ENCODE measurements around the gene TRABD2A. TPM values are rescaled to one million over a fixed set of nuclear protein-coding genes. Genes with fewer than 3 reads are reported as not detected.

Gene TRABD2A
- total and polyA plus RNA-seq, 9 of the 15 experiments (the other 6 are each of a cell fraction or from before 2014, with no cell fraction given), result 0.07 to 0.45 (median 0.25) TPM

GRCh38 chr2:84906108-84906899, 25.4 kb upstream of the TRABD2A start (continued):
- TF ChIP-seq ZNF507 (tag; conservative IDR thresholded peaks at IDR 0.05) (no peak), ZNF589 (CRISPR knock-in tag; IDR thresholded peaks at IDR 0.05; ENCODE audit: low read depth) (0 out of 2 replicates have a peak, but pooled peaks have one; percentile 32), STAT5A (IDR thresholded peaks at IDR 0.05; ENCODE audit: borderline replicate concordance, low read length) (no peak), TARDBP (IDR thresholded peaks at IDR 0.05) (no peak), PYGO2 (tag; IDR thresholded peaks at IDR 0.05) (no peak)
- TF ChIP-seq, protein P1, sequence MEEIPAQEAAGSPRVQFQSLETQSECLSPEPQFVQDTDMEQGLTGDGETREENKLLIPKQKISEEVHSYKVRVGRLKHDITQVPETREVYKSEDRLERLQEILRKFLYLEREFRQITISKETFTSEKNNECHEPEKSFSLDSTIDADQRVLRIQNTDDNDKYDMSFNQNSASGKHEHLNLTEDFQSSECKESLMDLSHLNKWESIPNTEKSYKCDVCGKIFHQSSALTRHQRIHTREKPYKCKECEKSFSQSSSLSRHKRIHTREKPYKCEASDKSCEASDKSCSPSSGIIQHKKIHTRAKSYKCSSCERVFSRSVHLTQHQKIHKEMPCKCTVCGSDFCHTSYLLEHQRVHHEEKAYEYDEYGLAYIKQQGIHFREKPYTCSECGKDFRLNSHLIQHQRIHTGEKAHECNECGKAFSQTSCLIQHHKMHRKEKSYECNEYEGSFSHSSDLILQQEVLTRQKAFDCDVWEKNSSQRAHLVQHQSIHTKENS (CRISPR knock-in tag; IDR thresholded peaks at IDR 0.05), result no peak

GRCh38 chr2:84905181-84906107, 24.6 kb upstream of the TRABD2A start, which contains the start of gene TMSB10:
TSS of gene TMSB10 (plus strand) at chr2:84905656.
- Histone ChIP-seq H3K79me2 (ENCODE audit: control insufficient read depth, insufficient read depth, low read length) (peaks cover 16% of the 10 kb centered on the region), H4K20me1 (replicated peaks; ENCODE audit: control insufficient read depth, insufficient read depth, low read length) (no peaks in the 10 kb centered on the region), H3K36me3 (ENCODE audit: control insufficient read depth, insufficient read depth, low read length) (peaks cover 6% of the 10 kb centered on the region; the same call in 1 of the 3 replicates), H2AFZ (ENCODE audit: low read depth, low read length) (peak within 1 kb of the TSS; percentile 93), H3K27me3 (ENCODE audit: control insufficient read depth in 2 of 2, insufficient read depth in 2 of 2, low read length in 2 of 2) (no peaks in the 10 kb centered on the region), H3K4me3 (peak within 1 kb of the TSS; percentile 96), H3K9ac (ENCODE audit: insufficient read depth in 1 of 2, low read depth in 2 of 2, low read length in 2 of 2) (peak within 1 kb of the TSS; percentile 85 to 98), H3K9me1 (ENCODE audit: control insufficient read depth, insufficient read depth, low read length) (no peaks in the 10 kb centered on the region), H3K4me1 (replicated peaks in 1 of 2; ENCODE audit: control insufficient read depth in 2 of 2, insufficient read depth in 2 of 2, low read length in 2 of 2) (peaks cover 19 to 23% of the 10 kb centered on the region in 2 experiments), H3K9me3 (replicated peaks; ENCODE audit: control insufficient read depth, insufficient read depth, low read depth, low read length) (no peaks in the 10 kb centered on the region), H3K4me2 (ENCODE audit: insufficient read depth, low read length) (peak within 1 kb of the TSS; percentile 84), H3K27ac (ENCODE audit: extremely low read depth, low read depth, low read length) (peak within 1 kb of the TSS; percentile 91)
- peak; percentile 88 for ATAC-seq
- under 1% methylated on average over 61 of the region's 94 CpGs for WGBS (ENCODE audit: insufficient coverage, low coverage, missing lambda C conversion rate)
- peak; percentile 84 to 91 (median 88) for DNase-seq (ENCODE audit: extremely low read depth in 1 of 4, low spot score in 3 of 4)
- FAIRE-seq, result peak; percentile 23
- POLR2A ChIA-PET, result interaction anchor here (0.6 to 5.6 kb wide), 13 partner anchors 12 to 555 kb away, joined by 3 to 78 read pairs (median 3); no protein-coding TSS in a partner anchor
- no TSS peak for BruUV-seq (replicated peaks)
- in situ Hi-C loops (cut with MboI) (no loop called here), intact Hi-C loops (cut with micrococcal nuclease) (loop anchor here (2.0 kb wide), 1 partner anchor 19 kb away; no protein-coding TSS in a partner anchor)
- CTCF ChIA-PET (ENCODE audit: low intra/inter-chr PET ratio), result interaction anchor here (0.5 to 1.1 kb wide), 2 partner anchors 20 to 469 kb away, joined by 3 to 7 read pairs; no protein-coding TSS in a partner anchor
- TF ChIP-seq SUPT5H (IDR thresholded peaks at IDR 0.05) (peak; percentile 93), STAG1 (CRISPR knock-in tag; IDR thresholded peaks at IDR 0.05; ENCODE audit: borderline replicate concordance) (no peak), ZNF444 (CRISPR knock-in tag; IDR thresholded peaks at IDR 0.05) (no peak), IFI16 (CRISPR knock-in tag; IDR thresholded peaks at IDR 0.05) (no peak), ETV6 (IDR thresholded peaks at IDR 0.05; ENCODE audit: borderline replicate concordance in 1 of 2, low read depth in 2 of 2, low read length in 1 of 2) (0 out of 4 replicates have a peak, but pooled peaks of 1 of the 2 experiments have one; percentile 59), ETV6 (CRISPR knock-in tag; IDR thresholded peaks at IDR 0.05; ENCODE audit: borderline replicate concordance) (no peak), ZBTB2 (IDR thresholded peaks at IDR 0.05) (peak; percentile 61)
- TF ChIP-seq, protein P2, sequence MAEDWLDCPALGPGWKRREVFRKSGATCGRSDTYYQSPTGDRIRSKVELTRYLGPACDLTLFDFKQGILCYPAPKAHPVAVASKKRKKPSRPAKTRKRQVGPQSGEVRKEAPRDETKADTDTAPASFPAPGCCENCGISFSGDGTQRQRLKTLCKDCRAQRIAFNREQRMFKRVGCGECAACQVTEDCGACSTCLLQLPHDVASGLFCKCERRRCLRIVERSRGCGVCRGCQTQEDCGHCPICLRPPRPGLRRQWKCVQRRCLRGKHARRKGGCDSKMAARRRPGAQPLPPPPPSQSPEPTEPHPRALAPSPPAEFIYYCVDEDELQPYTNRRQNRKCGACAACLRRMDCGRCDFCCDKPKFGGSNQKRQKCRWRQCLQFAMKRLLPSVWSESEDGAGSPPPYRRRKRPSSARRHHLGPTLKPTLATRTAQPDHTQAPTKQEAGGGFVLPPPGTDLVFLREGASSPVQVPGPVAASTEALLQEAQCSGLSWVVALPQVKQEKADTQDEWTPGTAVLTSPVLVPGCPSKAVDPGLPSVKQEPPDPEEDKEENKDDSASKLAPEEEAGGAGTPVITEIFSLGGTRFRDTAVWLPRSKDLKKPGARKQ (CRISPR knock-in tag; IDR thresholded peaks at IDR 0.05), result no peak
